K562 (cell line): Measurements from ENCODE around the gene ERF. TPM values are rescaled to one million over a fixed set of nuclear protein-coding genes. Genes with fewer than 3 reads are reported as not detected.

ENCODE experiments used
- ADNP ChIP-seq: fragments of 200-800 bp; sonication (Bioruptor generic); IDR thresholded peaks from 2 replicates; pipeline ENCODE4 v1.6.1; 2016; ENCODE audit warnings: missing genetic modification characterization, missing compliant biosample characterization
- ARID2 ChIP-seq: fragments of 450-650 bp; IDR thresholded peaks from 2 replicates; pipeline ENCODE4 v1.6.1; 2017; ENCODE audit warnings: antibody characterized with exemption, mild to moderate bottlenecking
- CBX2 ChIP-seq: fragments of 200-600 bp; sonication (generic); IDR thresholded peaks from one replicate; pipeline ENCODE4 v1.6.1; 2012; ENCODE audit warnings: mild to moderate bottlenecking, low read length, inconsistent platforms; ENCODE audit not compliant: insufficient read depth, poor library complexity, severe bottlenecking
- CBX3 ChIP-seq, 2 experiments: IDR thresholded peaks; 1 replicate in 1 of 2; 2 replicates in 1 of 2; pipeline ENCODE4 v1.6.1; 2012; ENCODE audit warnings: inconsistent platforms in 2 of 2, low read length in 2 of 2, borderline replicate concordance in 1 of 2, control low read depth in 1 of 2
- CBX5 ChIP-seq: IDR thresholded peaks from 2 replicates; pipeline ENCODE4 v1.6.1; 2014; ENCODE audit warnings: low read depth, borderline replicate concordance
- CTBP1 ChIP-seq: fragments of 450-650 bp; IDR thresholded peaks from 2 replicates; pipeline ENCODE4 v1.6.1; 2016; ENCODE audit warnings: borderline replicate concordance
- GATAD2A ChIP-seq: fragments of 450-650 bp; IDR thresholded peaks from 2 replicates; pipeline ENCODE4 v1.6.1; 2017
- GMEB1 ChIP-seq: fragments of 250-450 bp; sonication (Bioruptor Pico); IDR thresholded peaks from 2 replicates; pipeline ENCODE4 v1.4.0; 2020; ENCODE audit warnings: mild to moderate bottlenecking
- KHSRP ChIP-seq: fragments of 450-650 bp; IDR thresholded peaks from 2 replicates; pipeline ENCODE4 v1.6.1; 2017
- PCBP1 ChIP-seq: fragments of 200-400 bp; formaldehyde crosslinking; IDR thresholded peaks from 2 replicates; pipeline ENCODE4 v1.6.1; 2018; ENCODE audit warnings: mild to moderate bottlenecking, low read depth, low read length; ENCODE audit not compliant: poor library complexity, severe bottlenecking
- PHF8 ChIP-seq: fragments of 200-600 bp; sonication (generic); IDR thresholded peaks from 2 replicates; pipeline ENCODE4 v1.6.1; 2012; ENCODE audit warnings: mixed run types, mild to moderate bottlenecking, inconsistent platforms, low read length, moderate library complexity, borderline replicate concordance
- PML ChIP-seq: IDR thresholded peaks from 2 replicates; pipeline ENCODE4 v1.6.1; 2012; ENCODE audit warnings: low read length, inconsistent platforms
- REST ChIP-seq, 2 experiments: fragments of 450-650 bp; formaldehyde crosslinking in 1 of 2; IDR thresholded peaks; 2 replicates each; pipeline versions ENCODE4 v1.4.0 to v1.6.1; 2014 to 2020; ENCODE audit warnings: mild to moderate bottlenecking in 2 of 2, borderline replicate concordance in 1 of 2, low read depth in 1 of 2
- SAP30 ChIP-seq: fragments of 200-600 bp; sonication (generic); IDR thresholded peaks from 2 replicates; pipeline ENCODE4 v1.6.1; 2012; ENCODE audit warnings: borderline replicate concordance, low read depth, mild to moderate bottlenecking, moderate library complexity, low read length, control low read depth, inconsistent platforms; ENCODE audit not compliant: insufficient read depth, poor library complexity, severe bottlenecking
- TCF7L2 ChIP-seq: fragments of 150-350 bp; IDR thresholded peaks from 2 replicates; pipeline ENCODE4 v1.6.1; 2016; ENCODE audit warnings: low read depth, mild to moderate bottlenecking, low read length, moderate library complexity
- ZBTB7A ChIP-seq: IDR thresholded peaks from 2 replicates; pipeline ENCODE4 v1.6.1; 2011; ENCODE audit warnings: low read depth, mild to moderate bottlenecking, low read length, moderate library complexity, borderline replicate concordance; ENCODE audit not compliant: control insufficient read depth
- polyA plus RNA-seq, 8 experiments: library from polyadenylated mRNA; depleted of rRNA in 4 of 8; stranded (reverse) in 5 of 8; unstranded in 3 of 8; fragments of >200 nt; fragmentation: Nextera tagmentation in 2 of 8; fragmentation: Illumina TruSeq in 1 of 8; extraction: Ambion mirVana in 2 of 8; extraction: Trizol in 1 of 8; gene quantifications; 2 replicates each; pipeline versions ENCODE4 v1.2.1 to v1.2.3, GENCODE V29; 2011 to 2014; ENCODE audit warnings: inconsistent platforms in 1 of 8, missing spikeins in 1 of 8
- total RNA-seq, 7 experiments: library from RNA; depleted of rRNA in 6 of 7; stranded (reverse); fragments of >200 nt in 6 of 7; fragmentation: Illumina TruSeq in 2 of 7; extraction: Trizol in 2 of 7; gene quantifications; 2 replicates each; pipeline versions ENCODE4 v1.2.1 to v1.2.3, GENCODE V29; 2011 to 2021; ENCODE audit warnings: low replicate concordance in 1 of 7
- TF ChIP-seq, protein P1 (sequence below): fragments of 450-650 bp; IDR thresholded peaks from 2 replicates; pipeline ENCODE4 v1.6.1; 2016; ENCODE audit warnings: antibody characterized with exemption

Gene ERF
- total and polyA plus RNA-seq, 9 of the 15 experiments (the other 6 are each of a cell fraction or from before 2014, with no cell fraction given) = 0.03 to 75.4 (median 27.0) TPM

DNA sequence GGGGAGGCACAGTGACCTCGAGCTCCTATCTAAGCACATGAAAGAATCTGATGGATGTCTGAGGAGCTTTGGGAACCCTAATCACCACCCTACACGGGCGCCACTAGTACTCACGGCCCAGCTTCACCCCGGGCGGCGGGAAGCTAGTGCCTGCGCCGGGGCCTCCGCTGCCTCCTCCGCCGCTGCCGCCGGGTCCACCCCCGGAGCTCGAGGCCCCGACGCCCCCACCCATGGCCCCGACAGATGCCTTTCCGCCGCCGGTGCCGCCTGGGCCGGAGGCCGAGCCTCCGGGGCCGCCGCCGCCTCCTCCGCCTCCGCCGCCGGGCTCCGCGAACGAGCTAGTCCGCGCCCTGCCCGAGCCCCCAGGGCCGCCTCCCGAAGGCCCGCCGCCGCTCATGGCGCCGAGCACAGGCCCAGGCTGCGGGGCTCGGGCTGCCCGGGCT lies 12.8 kb downstream of the ERF start (continued):
- TF ChIP-seq CTBP1 = no peak
- no peak for TF ChIP-seq CBX3 (IDR thresholded peaks at IDR 0.05; ENCODE audit: borderline replicate concordance in 1 of 2, low read length in 2 of 2)
- TF ChIP-seq ADNP = no peak
- TF ChIP-seq KHSRP = no peak
- no peak for TF ChIP-seq CBX5
- TF ChIP-seq, protein P1, sequence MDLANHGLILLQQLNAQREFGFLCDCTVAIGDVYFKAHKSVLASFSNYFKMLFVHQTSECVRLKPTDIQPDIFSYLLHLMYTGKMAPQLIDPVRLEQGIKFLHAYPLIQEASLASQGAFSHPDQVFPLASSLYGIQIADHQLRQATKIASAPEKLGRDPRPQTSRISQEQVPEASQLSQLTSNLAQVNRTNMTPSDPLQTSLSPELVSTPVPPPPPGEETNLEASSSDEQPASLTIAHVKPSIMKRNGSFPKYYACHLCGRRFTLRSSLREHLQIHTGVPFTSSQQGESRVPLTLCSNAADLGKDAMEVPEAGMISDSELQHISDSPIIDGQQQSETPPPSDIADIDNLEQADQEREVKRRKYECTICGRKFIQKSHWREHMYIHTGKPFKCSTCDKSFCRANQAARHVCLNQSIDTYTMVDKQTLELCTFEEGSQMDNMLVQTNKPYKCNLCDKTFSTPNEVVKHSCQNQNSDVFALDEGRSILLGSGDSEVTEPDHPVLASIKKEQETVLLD = no peak
- no peak for TF ChIP-seq ARID2
- TF ChIP-seq TCF7L2 = no peak
- no peak for TF ChIP-seq SAP30
- no peak for TF ChIP-seq PML
- TF ChIP-seq REST (IDR thresholded peaks at IDR 0.05; ENCODE audit: borderline replicate concordance) = no peak
- TF ChIP-seq REST (CRISPR knock-in tag; IDR thresholded peaks at IDR 0.05; ENCODE audit: low read depth) = 0 out of 2 replicates have a peak, but pooled peaks have one; percentile 12
- no peak for TF ChIP-seq GMEB1 (CRISPR knock-in tag)
- TF ChIP-seq PHF8 = peak; percentile 84; the same call in 1 of the 2 replicates
- TF ChIP-seq GATAD2A = no peak
- TF ChIP-seq CBX2 = no peak
- TF ChIP-seq ZBTB7A = no peak
- no peak for TF ChIP-seq PCBP1
